Activated CD8-positive, alpha-beta T cell treated with anti-CD3 and anti-CD28 coated beads for 36 hours (primary cell): ENCODE measurements around the gene MEPCE. TPM values are rescaled to one million over a fixed set of nuclear protein-coding genes. Genes with fewer than 3 reads are reported as not detected.

Experiments used
- ATAC-seq: fragments of 200-7000 bp; cut with Tn5 transposase; one replicate; pipeline ENCODE4 v1.10.0; 2021; ENCODE audit warnings: mild to moderate bottlenecking, moderate library complexity
- CTCF ChIA-PET: fragments of 350-600 bp; sonication (Branson Sonifier 250); formaldehyde crosslinking; loops from one replicate; lab custom pipeline; 2021; ENCODE audit warnings: antibody characterized with exemption; lab: Charles Lee
- POLR2A ChIA-PET: fragments of 350-600 bp; sonication (Branson Sonifier 250); formaldehyde crosslinking; loops from one replicate; lab custom pipeline; 2021; ENCODE audit warnings: antibody characterized with exemption; lab: Charles Lee
- DNase-seq: peaks from one replicate; pipeline ENCODE4 v3.0.0-alpha.2; 2020
- H3K27ac Mint-ChIP-seq: one replicate; pipeline ENCODE4 v1.8.0; 2021; ENCODE audit warnings: mild to moderate bottlenecking, mixed read lengths
- H3K27me3 Mint-ChIP-seq: one replicate; pipeline ENCODE4 v1.8.0; 2021; ENCODE audit warnings: mixed read lengths
- H3K36me3 Mint-ChIP-seq: one replicate; pipeline ENCODE4 v1.8.0; 2021; ENCODE audit warnings: low read depth, mixed read lengths
- H3K4me1 Mint-ChIP-seq: one replicate; pipeline ENCODE4 v1.8.0; 2021; ENCODE audit warnings: low read depth, mixed read lengths
- H3K4me3 Mint-ChIP-seq: one replicate; pipeline ENCODE4 v1.8.0; 2021; ENCODE audit warnings: mild to moderate bottlenecking, moderate library complexity, mixed read lengths
- H3K9me3 Mint-ChIP-seq: one replicate; pipeline ENCODE4 v1.8.0; 2021; ENCODE audit warnings: mixed read lengths
- intact Hi-C: fragments of 100-400 bp; cut with micrococcal nuclease; formaldehyde crosslinking; loops from one replicate; pipeline ENCODE4 v1.10.0; 2022
- total RNA-seq, 2 experiments: library from RNA; stranded (reverse); gene quantifications; one replicate each; pipeline ENCODE4 v1.2.3, GENCODE V29; 2021
- TF ChIP-seq, protein P1 (sequence below): fragments of 200-600 bp; IDR thresholded peaks from one replicate; pipeline ENCODE4 v1.8.0; 2022; ENCODE audit warnings: antibody characterized with exemption, mild to moderate bottlenecking

The MEPCE gene
- total RNA-seq, 2 experiments from 2014 or later, result 38.3 to 38.8 TPM

GRCh38 chr7:100471021-100471420 lies 41.4 kb downstream of the MEPCE start:
- POLR2A ChIA-PET, result interaction anchor here (0.8 kb wide), 1 partner anchor 87 kb away, joined by 3 read pairs; no protein-coding TSS in a partner anchor
- no peak overlapping the region for H3K4me3 Mint-ChIP-seq
- H3K36me3 Mint-ChIP-seq, result peaks cover 46% of the 10 kb centered on the region
- peaks cover 49% of the 10 kb centered on the region for H3K4me1 Mint-ChIP-seq
- intact Hi-C loops, result loop anchor here (10.0 kb wide), 1 partner anchor 224 kb away; the partner anchor contains the start of gene GIGYF1
- no peaks in the 10 kb centered on the region for H3K27me3 Mint-ChIP-seq
- DNase-seq (no peak), ATAC-seq (no peak)
- CTCF ChIA-PET, result interaction anchor here (0.7 to 4.5 kb wide), 6 partner anchors 12 to 162 kb away, joined by 3 to 41 read pairs (median 20); partner anchors contain the start of gene NYAP1
- peak overlapping the region; percentile 52 for H3K27ac Mint-ChIP-seq
- TF ChIP-seq, protein P1, sequence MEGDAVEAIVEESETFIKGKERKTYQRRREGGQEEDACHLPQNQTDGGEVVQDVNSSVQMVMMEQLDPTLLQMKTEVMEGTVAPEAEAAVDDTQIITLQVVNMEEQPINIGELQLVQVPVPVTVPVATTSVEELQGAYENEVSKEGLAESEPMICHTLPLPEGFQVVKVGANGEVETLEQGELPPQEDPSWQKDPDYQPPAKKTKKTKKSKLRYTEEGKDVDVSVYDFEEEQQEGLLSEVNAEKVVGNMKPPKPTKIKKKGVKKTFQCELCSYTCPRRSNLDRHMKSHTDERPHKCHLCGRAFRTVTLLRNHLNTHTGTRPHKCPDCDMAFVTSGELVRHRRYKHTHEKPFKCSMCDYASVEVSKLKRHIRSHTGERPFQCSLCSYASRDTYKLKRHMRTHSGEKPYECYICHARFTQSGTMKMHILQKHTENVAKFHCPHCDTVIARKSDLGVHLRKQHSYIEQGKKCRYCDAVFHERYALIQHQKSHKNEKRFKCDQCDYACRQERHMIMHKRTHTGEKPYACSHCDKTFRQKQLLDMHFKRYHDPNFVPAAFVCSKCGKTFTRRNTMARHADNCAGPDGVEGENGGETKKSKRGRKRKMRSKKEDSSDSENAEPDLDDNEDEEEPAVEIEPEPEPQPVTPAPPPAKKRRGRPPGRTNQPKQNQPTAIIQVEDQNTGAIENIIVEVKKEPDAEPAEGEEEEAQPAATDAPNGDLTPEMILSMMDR, result no peak
- H3K9me3 Mint-ChIP-seq, result no peaks in the 10 kb centered on the region

- Mint-ChIP-seq H3K36me3 (peaks cover 52% of the 10 kb centered on the region), H3K27me3 (no peaks in the 10 kb centered on the region), H3K4me3 (no peak overlapping the region), H3K9me3 (no peaks in the 10 kb centered on the region), H3K4me1 (peaks cover 58% of the 10 kb centered on the region), H3K27ac (peak overlapping the region; percentile 80)
- no peak for DNase-seq
- no peak for ATAC-seq
- TF ChIP-seq, protein P1, result no peak
- POLR2A ChIA-PET, result no interaction called here
- CTCF ChIA-PET, result interaction anchor here (1.1 to 4.5 kb wide), 3 partner anchors 10 to 92 kb away, joined by 5 to 41 read pairs (median 14); no protein-coding TSS in a partner anchor
- intact Hi-C loops, result loop anchor here (2.0 to 10.0 kb wide), 2 partner anchors 13 to 223 kb away; partner anchors contain the start of gene GIGYF1
Observed at GRCh38 chr7:100472121-100472851, 42.7 kb downstream of the MEPCE start.

- no peak for ATAC-seq
- Mint-ChIP-seq H3K4me3 (no peak overlapping the region), H3K27me3 (no peaks in the 10 kb centered on the region), H3K27ac (peak overlapping the region; percentile 80), H3K9me3 (no peaks in the 10 kb centered on the region), H3K36me3 (peaks cover 55% of the 10 kb centered on the region), H3K4me1 (peaks cover 58% of the 10 kb centered on the region)
- ChIA-PET POLR2A (interaction anchor here (1.0 kb wide), 1 partner anchor 44 kb away, joined by 3 read pairs; the partner anchor contains the start of gene MEPCE), CTCF (interaction anchor here (1.1 to 6.0 kb wide), 3 partner anchors 10 to 91 kb away, joined by 5 to 36 read pairs (median 14); no protein-coding TSS in a partner anchor)
- no peak for DNase-seq
- intact Hi-C loops, result loop anchor here (2.0 to 10.0 kb wide), 2 partner anchors 14 to 222 kb away; partner anchors contain the start of gene GIGYF1
- TF ChIP-seq, protein P1, result no peak
Observed at GRCh38 chr7:100472854-100473499, 43.3 kb downstream of the MEPCE start.

- DNase-seq (peak; percentile 77), ATAC-seq (no peak)
- Mint-ChIP-seq H3K27ac (peak overlapping the region; percentile 93), H3K27me3 (no peaks in the 10 kb centered on the region), H3K9me3 (no peaks in the 10 kb centered on the region), H3K4me3 (peak overlapping the region; percentile 94), H3K36me3 (peaks cover 49% of the 10 kb centered on the region), H3K4me1 (peaks cover 52% of the 10 kb centered on the region)
- CTCF ChIA-PET, result interaction anchor here (1.0 to 9.3 kb wide), 6 partner anchors 25 to 215 kb away, joined by 3 to 75 read pairs (median 6); no protein-coding TSS in a partner anchor
- intact Hi-C loops, result loop anchor here (5.0 to 10.0 kb wide), 2 partner anchors 72 to 219 kb away; partner anchors contain the start of gene GIGYF1
- TF ChIP-seq, protein P1, result no peak
- POLR2A ChIA-PET, result interaction anchor here (0.6 to 1.0 kb wide), 2 partner anchors 18 to 1531 kb away, joined by 4 to 5 read pairs; no protein-coding TSS in a partner anchor
Observed at GRCh38 chr7:100475549-100475948, 45.9 kb downstream of the MEPCE start.
